H1 (cell line): Measurements from ENCODE around the gene LRFN3. TPM values are rescaled to one million over a fixed set of nuclear protein-coding genes. Genes with fewer than 3 reads are reported as not detected.

Source experiments
- ATF2 ChIP-seq: IDR thresholded peaks from 2 replicates; pipeline ENCODE4 v1.6.1; 2012; ENCODE audit warnings: low read length, inconsistent platforms
- BACH1 ChIP-seq: IDR thresholded peaks from 2 replicates; pipeline ENCODE4 v1.6.1; 2012; ENCODE audit warnings: low read length, improper control_type of control experiment
- CBX8 ChIP-seq: fragments of 300-800, 300-1000 bp; sonication (generic); IDR thresholded peaks from 2 replicates; pipeline ENCODE4 v1.7.1; 2016; ENCODE audit warnings: low read depth, low read length, borderline replicate concordance
- CTBP2 ChIP-seq: IDR thresholded peaks from 2 replicates; pipeline ENCODE4 v1.7.0; 2011; ENCODE audit warnings: borderline replicate concordance, mild to moderate bottlenecking, moderate library complexity, mixed read lengths, low read length; ENCODE audit not compliant: insufficient read depth, insufficient read length
- CTCF ChIP-seq, 3 experiments: IDR thresholded peaks; 1 replicate in 2 of 3; 2 replicates in 1 of 3; pipeline versions ENCODE4 v1.5.1 to v1.6.1; 2011; ENCODE audit warnings: low read length in 3 of 3, mild to moderate bottlenecking in 3 of 3, inconsistent platforms in 2 of 3, low read depth in 1 of 3, moderate library complexity in 1 of 3; ENCODE audit not compliant: insufficient read depth in 1 of 3; ENCODE audit errors: control extremely low read depth in 1 of 3
- EGR1 ChIP-seq: IDR thresholded peaks from 2 replicates; pipeline ENCODE4 v1.6.1; 2011; ENCODE audit warnings: low read depth, low read length, borderline replicate concordance
- EZH2 ChIP-seq: fragments of 200-600 bp; sonication (generic); IDR thresholded peaks from 2 replicates; pipeline ENCODE4 v1.7.1; 2012; ENCODE audit warnings: low read depth, mild to moderate bottlenecking, moderate library complexity, low read length, inconsistent platforms; ENCODE audit not compliant: severe bottlenecking
- GTF2F1 ChIP-seq: IDR thresholded peaks from 2 replicates; pipeline ENCODE4 v1.6.1; 2012; ENCODE audit warnings: low read depth, low read length, improper control_type of control experiment, borderline replicate concordance
- JUN ChIP-seq: IDR thresholded peaks from 2 replicates; pipeline ENCODE4 v1.6.1; 2011; ENCODE audit warnings: low read depth, mild to moderate bottlenecking, improper control_type of control experiment, low read length
- JUND ChIP-seq: IDR thresholded peaks from 2 replicates; pipeline ENCODE4 v1.6.1; 2011; ENCODE audit warnings: mild to moderate bottlenecking, improper control_type of control experiment, low read length
- MAFK ChIP-seq: IDR thresholded peaks from 2 replicates; pipeline ENCODE4 v1.6.1; 2012; ENCODE audit warnings: low read depth, mild to moderate bottlenecking, improper control_type of control experiment, low read length
- NRF1 ChIP-seq: IDR thresholded peaks from 2 replicates; pipeline ENCODE4 v1.6.1; 2011; ENCODE audit warnings: mild to moderate bottlenecking, low read depth, low read length, improper control_type of control experiment
- POU5F1 ChIP-seq: IDR thresholded peaks from 2 replicates; pipeline ENCODE4 v1.6.1; 2011; ENCODE audit warnings: low read depth, mild to moderate bottlenecking, low read length, moderate library complexity
- RBBP5 ChIP-seq: IDR thresholded peaks from 2 replicates; pipeline ENCODE4 v1.7.1; 2012; ENCODE audit warnings: low read depth, mild to moderate bottlenecking, inconsistent platforms, low read length, moderate library complexity, borderline replicate concordance
- RFX5 ChIP-seq: IDR thresholded peaks from 2 replicates; pipeline ENCODE4 v1.6.1; 2011; ENCODE audit warnings: low read depth, low read length, improper control_type of control experiment, borderline replicate concordance
- RNF2 ChIP-seq: fragments of 200-900, 300-1000 bp; sonication (generic); IDR thresholded peaks from 2 replicates; pipeline ENCODE4 v1.7.1; 2016; ENCODE audit warnings: borderline replicate concordance, low read depth, mild to moderate bottlenecking, antibody characterized with exemption, low read length; ENCODE audit not compliant: poor library complexity, severe bottlenecking; ENCODE audit errors: missing control alignments
- SAP30 ChIP-seq: fragments of 300-600 bp; sonication (generic); IDR thresholded peaks from 2 replicates; pipeline ENCODE4 v1.7.1; 2012; ENCODE audit warnings: low read length, moderate library complexity, mild to moderate bottlenecking, inconsistent platforms; ENCODE audit not compliant: insufficient read depth, insufficient replicate concordance
- SP1 ChIP-seq: IDR thresholded peaks from 2 replicates; pipeline ENCODE4 v1.6.1; 2011; ENCODE audit warnings: low read depth, low read length
- SRF ChIP-seq: IDR thresholded peaks from 2 replicates; pipeline ENCODE4 v1.6.1; 2011; ENCODE audit warnings: mild to moderate bottlenecking, low read depth, low read length, moderate library complexity
- TAF1 ChIP-seq: IDR thresholded peaks from 2 replicates; pipeline ENCODE4 v1.6.1; 2011; ENCODE audit warnings: mild to moderate bottlenecking, low read depth, low read length
- polyA plus RNA-seq, 7 experiments: library from polyadenylated mRNA; depleted of rRNA in 3 of 7; stranded (reverse) in 5 of 7; unstranded in 2 of 7; fragments of >200 nt in 5 of 7; fragments of 200-250 nt in 2 of 7; gene quantifications; 1 replicate in 5 of 7; 2 replicates in 1 of 7; 4 replicates in 1 of 7; pipeline versions ENCODE4 v1.2.1 to v1.2.3, GENCODE V29; 2011 to 2013; ENCODE audit warnings: missing spikeins in 2 of 7, mixed read lengths in 2 of 7
- total RNA-seq: library from RNA; stranded (reverse); fragmentation: NEBNext Ultra II Directional; extraction: Animal tissue kit (Norgen Biotek cat#: 25700); gene quantifications from 2 replicates; pipeline ENCODE4 v1.2.1, GENCODE V29; 2021

LRFN3 gene
- total and polyA plus RNA-seq, 2 of the 8 experiments (the other 6 are each of a cell fraction or from before 2014, with no cell fraction given), result 4.6 to 16.8 TPM

DNA sequence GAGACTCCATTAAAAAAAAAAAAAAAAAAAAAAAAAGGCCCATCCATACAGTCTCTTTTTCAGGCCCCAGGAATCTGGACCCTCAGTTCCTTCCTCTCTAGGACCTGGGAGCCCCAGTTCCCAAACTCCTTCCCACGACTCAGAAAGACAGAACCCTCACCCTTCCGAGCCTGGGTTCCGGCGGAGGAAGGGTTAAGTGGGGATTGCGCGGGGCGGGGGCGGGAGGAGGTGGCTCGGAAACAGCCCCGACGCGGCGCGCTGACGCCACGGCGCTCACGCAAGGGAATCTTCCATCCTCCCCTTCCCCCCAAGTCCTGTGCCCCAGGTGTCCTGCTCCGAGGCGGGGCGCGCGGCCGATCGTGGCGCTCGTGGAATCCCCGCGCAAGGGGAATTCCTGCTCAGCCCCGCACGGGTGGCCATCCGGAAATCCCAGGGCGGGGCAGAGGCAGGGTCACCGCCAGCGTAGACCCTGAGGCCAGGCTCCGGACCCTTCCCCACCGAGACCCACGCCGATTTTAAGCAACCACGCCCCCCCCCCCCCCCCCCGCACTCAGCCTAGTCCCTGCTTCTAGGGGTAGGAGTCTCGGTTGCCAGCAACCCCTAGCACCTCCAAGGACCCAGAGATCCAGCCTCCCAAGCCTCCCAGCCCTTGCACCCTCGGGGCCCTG, 36.5 kb upstream of the LRFN3 start (continued):
- TF ChIP-seq JUN (no peak), RFX5 (no peak), EGR1 (peak; percentile 88), NRF1 (no peak), CTBP2 (no peak), TAF1 (peak; percentile 26; the same call in 1 of the 2 replicates), RBBP5 (no peak; the same call in 1 of the 2 replicates), POU5F1 (no peak), MAFK (no peak), SAP30 (no peak), SRF (no peak), ATF2 (no peak), CBX8 (no peak), SP1 (peak; percentile 27; the same call in 1 of the 2 replicates), RNF2 (no peak), JUND (no peak), EZH2 (no peak), GTF2F1 (no peak), BACH1 (peak; percentile 71), CTCF (IDR thresholded peaks at IDR 0.05; ENCODE audit: control extremely low read depth in 1 of 3, insufficient read depth in 1 of 3, low read depth in 1 of 3, low read length in 3 of 3) (no peak)
